ENCODE measurements around the gene EFCC1.
"Not testable (repeated sequence)": the region's sequence is repeated elsewhere in the genome, so short reads cannot be mapped to it uniquely, and the experiment has no call there.

DNA sequence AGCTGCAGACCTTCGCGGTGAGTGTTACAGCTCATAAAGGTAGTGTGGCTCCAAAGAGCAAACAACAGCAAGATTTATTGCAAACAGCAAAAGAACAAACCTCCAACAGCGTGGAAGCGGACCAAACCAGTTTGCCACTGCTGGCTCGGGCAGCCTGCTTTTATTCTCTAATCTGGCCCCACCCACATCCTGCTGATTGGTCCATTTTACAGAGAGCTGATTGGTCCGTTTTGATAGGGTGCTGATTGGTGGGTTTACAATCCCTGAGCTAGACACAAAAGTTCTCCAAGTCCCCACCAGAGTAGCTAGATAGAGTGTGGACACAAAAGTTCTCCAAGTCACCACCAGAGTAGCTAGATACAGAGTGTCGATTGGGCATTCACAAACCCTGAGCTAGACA, 66.6 kb downstream of the EFCC1 start:
- TF ChIP-seq ZBTB42 (CRISPR knock-in tag; IDR thresholded peaks at IDR 0.05); POLR2AphosphoS2 (IDR thresholded peaks at IDR 0.05; ENCODE audit: low read depth, low read length); TRIM24 (CRISPR knock-in tag; IDR thresholded peaks at IDR 0.05); YY1 (IDR thresholded peaks at IDR 0.05; ENCODE audit: insufficient read depth, insufficient replicate concordance, low read depth, low read length); ZNF251 (CRISPR knock-in tag; IDR thresholded peaks at IDR 0.05): not testable (repeated sequence)
- TF ChIP-seq, protein P1, sequence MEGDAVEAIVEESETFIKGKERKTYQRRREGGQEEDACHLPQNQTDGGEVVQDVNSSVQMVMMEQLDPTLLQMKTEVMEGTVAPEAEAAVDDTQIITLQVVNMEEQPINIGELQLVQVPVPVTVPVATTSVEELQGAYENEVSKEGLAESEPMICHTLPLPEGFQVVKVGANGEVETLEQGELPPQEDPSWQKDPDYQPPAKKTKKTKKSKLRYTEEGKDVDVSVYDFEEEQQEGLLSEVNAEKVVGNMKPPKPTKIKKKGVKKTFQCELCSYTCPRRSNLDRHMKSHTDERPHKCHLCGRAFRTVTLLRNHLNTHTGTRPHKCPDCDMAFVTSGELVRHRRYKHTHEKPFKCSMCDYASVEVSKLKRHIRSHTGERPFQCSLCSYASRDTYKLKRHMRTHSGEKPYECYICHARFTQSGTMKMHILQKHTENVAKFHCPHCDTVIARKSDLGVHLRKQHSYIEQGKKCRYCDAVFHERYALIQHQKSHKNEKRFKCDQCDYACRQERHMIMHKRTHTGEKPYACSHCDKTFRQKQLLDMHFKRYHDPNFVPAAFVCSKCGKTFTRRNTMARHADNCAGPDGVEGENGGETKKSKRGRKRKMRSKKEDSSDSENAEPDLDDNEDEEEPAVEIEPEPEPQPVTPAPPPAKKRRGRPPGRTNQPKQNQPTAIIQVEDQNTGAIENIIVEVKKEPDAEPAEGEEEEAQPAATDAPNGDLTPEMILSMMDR (CRISPR knock-in tag; IDR thresholded peaks at IDR 0.05): not testable (repeated sequence)

Measured in HepG2 (cell line).